ENCODE measurements around the gene SMC5.
"Not testable (repeated sequence)": the region's sequence is repeated elsewhere in the genome, so short reads cannot be mapped to it uniquely, and the experiment has no call there.

SMC5 gene

DNA sequence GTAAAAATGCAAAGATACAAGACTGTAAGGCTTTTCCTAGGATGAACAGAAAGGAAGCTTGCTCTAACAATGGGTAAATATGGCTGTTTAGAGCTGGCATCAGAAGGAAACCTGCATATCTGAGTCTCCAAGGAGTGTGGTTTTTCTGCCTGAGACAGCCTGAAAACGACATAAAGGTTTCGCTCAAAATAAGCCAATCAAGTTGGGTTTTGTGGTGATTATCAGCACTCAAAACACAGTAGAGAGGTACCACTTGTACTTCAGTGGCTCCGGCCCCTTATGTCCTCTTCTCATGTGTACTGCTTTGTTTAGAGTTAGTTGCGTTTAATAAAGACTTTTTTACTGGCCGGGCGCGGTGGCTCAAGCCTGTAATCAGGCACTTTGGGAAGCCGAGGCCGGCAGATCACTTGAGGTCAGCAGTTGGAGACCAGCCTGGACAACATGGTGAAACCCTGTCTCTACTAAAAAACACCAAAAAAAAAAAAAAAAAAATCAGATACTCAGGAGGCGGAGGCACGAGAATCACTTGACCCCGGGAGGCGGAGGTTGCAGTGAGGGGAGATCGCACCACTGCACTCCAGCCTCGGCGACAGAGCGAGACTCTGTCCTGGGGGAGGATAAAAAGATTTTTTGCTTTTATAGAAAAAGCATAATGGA, 116.3 kb downstream of the SMC5 start:
- peak in 1 of 3 experiments; percentile 27 for DNase-seq

DNA sequence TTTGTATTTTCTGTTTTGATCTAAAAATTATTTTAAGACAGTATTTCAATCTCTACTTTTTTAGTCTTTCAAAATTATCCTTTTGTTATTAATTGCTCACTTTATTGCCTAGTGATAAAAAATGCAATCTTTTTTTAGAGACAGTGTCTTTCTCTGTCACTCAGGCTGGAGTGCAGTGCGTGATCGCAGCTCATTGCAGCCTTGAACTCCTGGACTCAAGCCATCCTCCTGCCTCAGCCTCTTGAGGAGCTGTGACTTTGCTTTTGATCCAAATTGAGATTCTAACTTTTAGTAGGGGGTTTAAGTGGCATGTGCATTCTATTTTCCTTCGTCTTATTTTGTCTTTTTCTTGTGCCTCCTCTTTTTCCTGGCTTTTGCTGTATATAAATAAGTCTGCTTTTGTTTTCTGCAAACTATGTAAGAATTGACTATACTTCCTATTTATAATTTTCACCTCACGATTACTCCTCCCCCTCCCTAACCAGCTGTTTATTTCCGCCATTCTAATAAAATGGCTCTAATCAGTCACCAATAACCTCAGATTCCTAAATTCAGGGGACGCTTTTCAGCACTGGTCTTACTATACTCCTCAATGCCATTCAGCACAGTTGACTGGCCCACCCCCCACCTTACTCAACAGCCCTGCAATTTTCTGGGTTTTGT, 123.4 kb downstream of the SMC5 start:
- DNase-seq, result no peak

- peak in 1 of 3 experiments; percentile 15 for DNase-seq
Measured at GRCh38 chr9:70382709-70383605, 124.2 kb downstream of the SMC5 start.

DNA sequence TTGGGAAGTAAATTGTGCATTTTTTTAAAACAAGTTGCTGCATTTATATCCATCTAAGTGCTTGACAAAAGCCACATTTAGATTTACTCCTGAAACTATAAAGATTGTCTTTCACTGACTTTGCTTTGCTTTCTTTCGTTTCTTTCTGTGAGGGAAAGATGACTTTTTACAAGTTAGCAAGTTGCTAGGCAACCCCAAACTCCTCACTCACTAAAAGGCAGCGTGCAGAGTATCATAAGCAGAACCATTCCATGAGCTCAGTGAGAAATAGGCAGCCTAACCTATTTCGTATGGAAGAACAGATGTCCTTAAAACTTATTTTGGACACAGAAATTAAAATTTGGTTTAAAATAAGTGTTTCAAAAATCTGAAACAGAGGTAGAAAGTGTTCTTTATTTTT, 126.6 kb downstream of the SMC5 start:
- DNase-seq, result no peak

DNA sequence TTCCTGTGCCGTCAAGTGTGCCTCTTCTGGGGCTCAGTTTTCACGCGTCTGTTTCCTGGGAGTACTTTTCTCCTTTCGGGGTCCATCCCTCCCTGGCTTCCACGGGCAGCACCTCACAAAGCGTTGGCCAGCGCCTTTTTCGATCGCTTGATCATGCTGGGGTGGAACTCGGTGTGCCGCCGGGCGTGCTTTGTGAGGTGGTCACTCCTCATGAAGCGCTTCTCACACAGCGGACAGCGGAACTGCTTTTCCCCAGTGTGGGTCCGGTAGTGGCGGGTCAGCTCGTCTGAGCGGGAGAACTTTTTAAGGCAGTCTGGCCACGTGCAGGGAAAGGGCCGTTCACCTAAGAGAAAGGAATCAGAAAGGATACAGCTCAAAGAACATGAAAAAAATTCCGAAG, 128.9 kb downstream of the SMC5 start:
- DNase-seq, result no peak

DNA sequence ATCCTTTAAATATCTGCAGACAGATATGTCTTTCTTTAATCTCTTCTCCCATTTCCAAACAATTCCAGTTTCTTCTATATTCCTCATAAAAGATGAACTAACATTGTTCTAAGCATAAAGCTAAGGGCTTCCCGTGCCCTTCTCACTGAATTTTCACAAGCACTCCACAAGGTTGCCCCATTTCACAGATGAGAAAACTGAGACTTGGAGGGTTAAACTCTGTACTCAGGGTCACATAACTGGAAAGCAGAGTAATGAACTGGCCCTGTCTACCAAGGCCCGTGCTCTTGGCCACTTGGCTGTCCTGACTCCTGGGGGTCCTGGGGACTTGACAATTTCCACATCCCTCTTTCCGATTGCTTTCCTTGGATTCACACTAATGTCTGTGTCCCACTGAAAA, 130.4 kb downstream of the SMC5 start:
- DNase-seq, result no peak

GRCh38 chr9:70389621-70390266, 131.0 kb downstream of the SMC5 start:
- DNase-seq, result no peak

GRCh38 chr9:70390933-70391341, 132.2 kb downstream of the SMC5 start:
- DNase-seq, result no peak

GRCh38 chr9:70392189-70392588, 133.4 kb downstream of the SMC5 start:
- peak; percentile 6 to 49 (median 19) for DNase-seq

DNA sequence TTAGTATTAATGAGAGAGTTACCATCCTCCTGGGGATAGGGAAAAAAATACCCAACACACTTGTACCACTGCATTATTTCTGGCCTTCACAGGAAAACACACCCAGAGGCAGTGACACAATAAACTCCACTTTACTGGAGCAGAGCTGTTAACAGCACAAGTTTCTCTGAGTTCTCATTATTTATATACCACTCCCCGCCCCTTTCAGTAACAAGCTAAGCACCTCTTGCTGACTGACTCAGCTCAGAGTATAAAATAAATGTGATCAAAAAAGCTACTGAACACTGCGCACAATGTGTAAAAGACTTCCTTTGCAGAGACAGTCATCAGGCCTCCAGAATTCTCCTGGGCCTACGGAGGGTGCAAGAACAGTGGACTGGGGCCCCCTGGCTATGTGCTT, 134.1 kb downstream of the SMC5 start:
- no peak for DNase-seq

DNA sequence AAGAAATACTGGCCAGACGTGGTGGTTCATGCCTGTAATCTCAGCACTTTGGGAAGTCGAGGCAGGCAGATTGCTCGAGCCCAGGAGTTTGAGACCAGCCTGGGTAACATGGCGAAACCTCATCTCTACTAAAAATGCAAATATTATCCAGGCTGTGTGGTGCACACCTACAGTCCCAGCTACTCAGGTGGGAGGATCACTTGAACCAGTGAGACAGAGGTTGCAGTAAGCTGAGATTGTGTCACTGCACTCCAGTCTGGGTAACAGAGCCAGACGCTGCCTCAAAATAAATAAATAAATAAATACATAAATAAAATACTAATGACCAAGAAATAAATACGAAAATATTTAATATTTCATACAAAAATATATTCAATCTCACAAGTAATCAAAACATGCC, 136.9 kb downstream of the SMC5 start:
- DNase-seq, result no peak

- no peak for DNase-seq
Measured at GRCh38 chr9:70398145-70398556, 139.4 kb downstream of the SMC5 start.

GRCh38 chr9:70399141-70399540, 140.4 kb downstream of the SMC5 start:
- no peak for DNase-seq

- no peak for DNase-seq
Measured at GRCh38 chr9:70400107-70400892, 141.5 kb downstream of the SMC5 start.

- DNase-seq, result not testable (repeated sequence)
Measured at GRCh38 chr9:70401241-70401640, 142.5 kb downstream of the SMC5 start.

- DNase-seq, result no peak
Measured at GRCh38 chr9:70402213-70402612, 143.4 kb downstream of the SMC5 start.

GRCh38 chr9:70403166-70403565, 144.4 kb downstream of the SMC5 start:
- DNase-seq, result no peak

DNA sequence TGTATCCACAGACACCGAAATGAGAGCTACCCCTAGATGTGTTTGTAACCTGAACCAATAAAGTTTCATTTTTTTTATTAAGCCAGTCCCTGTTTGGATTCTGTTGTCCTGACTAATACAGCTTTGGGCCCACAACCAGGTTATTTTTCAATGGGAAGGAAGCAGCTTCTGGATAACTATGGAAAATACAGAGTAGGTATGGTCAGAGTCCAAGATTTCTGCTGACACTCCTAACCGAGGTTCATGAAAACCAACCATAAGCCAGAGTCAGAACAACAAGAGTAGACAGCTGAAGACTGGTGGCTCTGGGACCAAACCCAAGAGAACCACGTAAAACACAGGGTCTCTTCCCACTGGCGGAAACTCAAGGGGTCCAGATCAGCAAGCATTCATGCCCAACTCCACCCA, 144.8 kb downstream of the SMC5 start:
- no peak for DNase-seq

DNA sequence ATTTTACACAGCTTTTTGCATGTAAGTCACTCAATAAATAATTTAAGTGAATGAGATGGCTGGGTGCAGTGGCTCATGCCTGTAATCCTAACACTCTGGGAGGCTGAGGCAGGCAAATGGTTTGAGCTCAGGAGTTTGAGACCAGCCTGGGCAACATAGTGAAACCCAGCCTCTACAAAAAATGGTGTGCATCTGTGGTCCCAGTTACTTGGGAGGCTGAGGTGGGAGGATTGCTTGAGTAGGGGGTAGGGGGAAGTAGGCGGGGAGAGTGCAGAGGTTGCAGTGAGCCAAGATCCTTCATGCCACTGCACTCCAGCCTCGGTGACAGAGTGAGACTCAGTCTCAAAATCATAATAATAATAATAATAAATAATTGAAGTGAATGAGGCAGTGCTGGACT, 145.5 kb downstream of the SMC5 start:
- no peak for DNase-seq
